ENCODE results near the gene WHRN. TPM values are rescaled to one million over a fixed set of nuclear protein-coding genes. Genes with fewer than 3 reads are reported as not detected.

The WHRN gene
- total RNA-seq, 1 experiment from 2014 or later, result 24.3 TPM

GRCh38 chr9:114367366-114367765, 137.9 kb downstream of the WHRN start (continued):
- TF ChIP-seq AFF4 (CRISPR knock-in tag; IDR thresholded peaks at IDR 0.05; ENCODE audit: borderline replicate concordance), result no peak
- no peak for TF ChIP-seq ZNF423 (CRISPR knock-in tag; IDR thresholded peaks at IDR 0.05)
- no peak for TF ChIP-seq MLX (CRISPR knock-in tag; IDR thresholded peaks at IDR 0.05)
- no peak for TF ChIP-seq GABPB1 (CRISPR knock-in tag; IDR thresholded peaks at IDR 0.05)
- TF ChIP-seq NR2C2 (CRISPR knock-in tag; IDR thresholded peaks at IDR 0.05), result no peak
- TF ChIP-seq JAZF1 (CRISPR knock-in tag; IDR thresholded peaks at IDR 0.05), result no peak

GRCh38 chr9:114366334-114367128, 138.7 kb downstream of the WHRN start:
- Mint-ChIP-seq H3K27me3 (ENCODE audit: low read depth) (no peaks in the 10 kb centered on the region), H3K36me3 (peaks cover 21% of the 10 kb centered on the region), H3K27ac (no peak overlapping the region), H3K4me3 (no peak overlapping the region), H3K9me3 (no peaks in the 10 kb centered on the region), H3K4me1 (peaks cover 34% of the 10 kb centered on the region)
- POLR2A ChIA-PET, result no interaction called here
- DNase-seq (ENCODE audit: low spot score) (no peak), ATAC-seq (no peak)
- CTCF ChIA-PET, result no interaction called here
- TF ChIP-seq NR2C2 (CRISPR knock-in tag; IDR thresholded peaks at IDR 0.05) (no peak), NR3C1 (CRISPR knock-in tag; conservative IDR thresholded peaks at IDR 0.05; ENCODE audit: low read depth) (no peak), FOXP1 (CRISPR knock-in tag; IDR thresholded peaks at IDR 0.05; ENCODE audit: borderline replicate concordance) (no peak), MYBL2 (CRISPR knock-in tag; IDR thresholded peaks at IDR 0.05) (no peak), ZBTB21 (CRISPR knock-in tag; IDR thresholded peaks at IDR 0.05; ENCODE audit: borderline replicate concordance) (no peak), TEAD4 (CRISPR knock-in tag; IDR thresholded peaks at IDR 0.05) (no peak), JUN (CRISPR knock-in tag; IDR thresholded peaks at IDR 0.05) (no peak), SMAD3 (CRISPR knock-in tag; IDR thresholded peaks at IDR 0.05; ENCODE audit: borderline replicate concordance) (no peak), ESRRA (CRISPR knock-in tag; IDR thresholded peaks at IDR 0.05; ENCODE audit: borderline replicate concordance) (no peak), RORB (CRISPR knock-in tag; IDR thresholded peaks at IDR 0.05) (no peak), ZNF219 (CRISPR knock-in tag; IDR thresholded peaks at IDR 0.05; ENCODE audit: borderline replicate concordance) (no peak), ZNF671 (CRISPR knock-in tag; IDR thresholded peaks at IDR 0.05) (no peak), FOXJ3 (CRISPR knock-in tag; IDR thresholded peaks at IDR 0.05; ENCODE audit: borderline replicate concordance) (no peak), SOX15 (CRISPR knock-in tag; IDR thresholded peaks at IDR 0.05) (no peak)
- TF ChIP-seq, protein P1, sequence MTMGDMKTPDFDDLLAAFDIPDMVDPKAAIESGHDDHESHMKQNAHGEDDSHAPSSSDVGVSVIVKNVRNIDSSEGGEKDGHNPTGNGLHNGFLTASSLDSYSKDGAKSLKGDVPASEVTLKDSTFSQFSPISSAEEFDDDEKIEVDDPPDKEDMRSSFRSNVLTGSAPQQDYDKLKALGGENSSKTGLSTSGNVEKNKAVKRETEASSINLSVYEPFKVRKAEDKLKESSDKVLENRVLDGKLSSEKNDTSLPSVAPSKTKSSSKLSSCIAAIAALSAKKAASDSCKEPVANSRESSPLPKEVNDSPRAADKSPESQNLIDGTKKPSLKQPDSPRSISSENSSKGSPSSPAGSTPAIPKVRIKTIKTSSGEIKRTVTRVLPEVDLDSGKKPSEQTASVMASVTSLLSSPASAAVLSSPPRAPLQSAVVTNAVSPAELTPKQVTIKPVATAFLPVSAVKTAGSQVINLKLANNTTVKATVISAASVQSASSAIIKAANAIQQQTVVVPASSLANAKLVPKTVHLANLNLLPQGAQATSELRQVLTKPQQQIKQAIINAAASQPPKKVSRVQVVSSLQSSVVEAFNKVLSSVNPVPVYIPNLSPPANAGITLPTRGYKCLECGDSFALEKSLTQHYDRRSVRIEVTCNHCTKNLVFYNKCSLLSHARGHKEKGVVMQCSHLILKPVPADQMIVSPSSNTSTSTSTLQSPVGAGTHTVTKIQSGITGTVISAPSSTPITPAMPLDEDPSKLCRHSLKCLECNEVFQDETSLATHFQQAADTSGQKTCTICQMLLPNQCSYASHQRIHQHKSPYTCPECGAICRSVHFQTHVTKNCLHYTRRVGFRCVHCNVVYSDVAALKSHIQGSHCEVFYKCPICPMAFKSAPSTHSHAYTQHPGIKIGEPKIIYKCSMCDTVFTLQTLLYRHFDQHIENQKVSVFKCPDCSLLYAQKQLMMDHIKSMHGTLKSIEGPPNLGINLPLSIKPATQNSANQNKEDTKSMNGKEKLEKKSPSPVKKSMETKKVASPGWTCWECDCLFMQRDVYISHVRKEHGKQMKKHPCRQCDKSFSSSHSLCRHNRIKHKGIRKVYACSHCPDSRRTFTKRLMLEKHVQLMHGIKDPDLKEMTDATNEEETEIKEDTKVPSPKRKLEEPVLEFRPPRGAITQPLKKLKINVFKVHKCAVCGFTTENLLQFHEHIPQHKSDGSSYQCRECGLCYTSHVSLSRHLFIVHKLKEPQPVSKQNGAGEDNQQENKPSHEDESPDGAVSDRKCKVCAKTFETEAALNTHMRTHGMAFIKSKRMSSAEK (CRISPR knock-in tag; IDR thresholded peaks at IDR 0.05; ENCODE audit: borderline replicate concordance), result no peak
- TF ChIP-seq, protein P2, sequence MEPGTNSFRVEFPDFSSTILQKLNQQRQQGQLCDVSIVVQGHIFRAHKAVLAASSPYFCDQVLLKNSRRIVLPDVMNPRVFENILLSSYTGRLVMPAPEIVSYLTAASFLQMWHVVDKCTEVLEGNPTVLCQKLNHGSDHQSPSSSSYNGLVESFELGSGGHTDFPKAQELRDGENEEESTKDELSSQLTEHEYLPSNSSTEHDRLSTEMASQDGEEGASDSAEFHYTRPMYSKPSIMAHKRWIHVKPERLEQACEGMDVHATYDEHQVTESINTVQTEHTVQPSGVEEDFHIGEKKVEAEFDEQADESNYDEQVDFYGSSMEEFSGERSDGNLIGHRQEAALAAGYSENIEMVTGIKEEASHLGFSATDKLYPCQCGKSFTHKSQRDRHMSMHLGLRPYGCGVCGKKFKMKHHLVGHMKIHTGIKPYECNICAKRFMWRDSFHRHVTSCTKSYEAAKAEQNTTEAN (CRISPR knock-in tag; IDR thresholded peaks at IDR 0.05), result no peak
- TF ChIP-seq, protein P3, sequence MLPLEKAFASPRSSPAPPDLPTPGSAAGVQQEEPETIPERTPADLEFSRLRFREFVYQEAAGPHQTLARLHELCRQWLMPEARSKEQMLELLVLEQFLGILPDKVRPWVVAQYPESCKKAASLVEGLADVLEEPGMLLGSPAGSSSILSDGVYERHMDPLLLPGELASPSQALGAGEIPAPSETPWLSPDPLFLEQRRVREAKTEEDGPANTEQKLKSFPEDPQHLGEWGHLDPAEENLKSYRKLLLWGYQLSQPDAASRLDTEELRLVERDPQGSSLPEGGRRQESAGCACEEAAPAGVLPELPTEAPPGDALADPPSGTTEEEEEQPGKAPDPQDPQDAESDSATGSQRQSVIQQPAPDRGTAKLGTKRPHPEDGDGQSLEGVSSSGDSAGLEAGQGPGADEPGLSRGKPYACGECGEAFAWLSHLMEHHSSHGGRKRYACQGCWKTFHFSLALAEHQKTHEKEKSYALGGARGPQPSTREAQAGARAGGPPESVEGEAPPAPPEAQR (CRISPR knock-in tag; IDR thresholded peaks at IDR 0.05), result no peak
